ENCODE data around the gene LSM5.
"Not testable (repeated sequence)": the region's sequence is repeated elsewhere in the genome, so short reads cannot be mapped to it uniquely, and the experiment has no call there.

Gene LSM5

DNA sequence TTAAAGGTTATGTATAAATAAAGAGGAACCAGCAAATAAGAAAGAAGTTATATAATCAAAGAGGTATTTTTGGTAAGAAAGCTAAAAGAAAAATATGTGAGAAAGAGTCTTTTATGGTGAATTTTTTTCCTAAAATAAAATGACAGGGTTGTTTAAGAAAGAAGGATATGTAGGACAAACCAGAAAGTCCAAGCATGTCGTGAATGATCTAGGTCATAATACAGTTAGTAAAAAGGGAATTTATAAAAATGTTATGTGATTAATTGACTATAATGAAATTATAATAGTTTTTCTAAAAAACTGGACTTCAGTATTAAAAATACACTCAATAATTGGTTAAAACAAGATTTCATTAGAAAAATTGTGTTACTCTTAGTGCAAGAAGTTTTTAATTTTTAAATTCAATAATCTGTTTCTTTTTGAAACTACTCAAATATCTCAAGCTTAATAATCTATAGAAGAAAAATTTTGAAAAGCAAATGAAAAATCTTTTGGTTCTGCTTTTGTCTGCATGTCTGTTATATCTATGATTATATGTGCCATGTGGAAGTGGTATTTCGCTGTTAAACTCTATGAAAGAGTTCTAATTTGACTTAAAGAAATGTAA lies 28.5 kb upstream of the LSM5 start:
- Mint-ChIP-seq H3K9me3 (peaks cover 11% of the 10 kb centered on the region), H3K27ac (no peak overlapping the region), H3K4me1 (peaks cover 33% of the 10 kb centered on the region)

GRCh38 chr7:32516551-32517100 lies 26.4 kb upstream of the LSM5 start:
- ATAC-seq (ENCODE audit: low read depth): no peak
- Mint-ChIP-seq H3K9me3 (peaks cover 11% of the 10 kb centered on the region), H3K27ac (peak overlapping the region; percentile 20), H3K4me3 (no peak overlapping the region), H3K36me3 (peaks cover 38% of the 10 kb centered on the region), H3K4me1 (peaks cover 44% of the 10 kb centered on the region), H3K27me3 (no peaks in the 10 kb centered on the region)
- no peak for DNase-seq (ENCODE audit: low spot score in 2 of 2)

More for the DNA sequence above, 28.5 kb upstream of the LSM5 start:
- ATAC-seq (ENCODE audit: low read depth) (no peak), DNase-seq (ENCODE audit: low spot score in 2 of 2) (no peak)
- Mint-ChIP-seq H3K36me3 (peaks cover 43% of the 10 kb centered on the region), H3K4me3 (no peak overlapping the region), H3K27me3 (no peaks in the 10 kb centered on the region)

DNA sequence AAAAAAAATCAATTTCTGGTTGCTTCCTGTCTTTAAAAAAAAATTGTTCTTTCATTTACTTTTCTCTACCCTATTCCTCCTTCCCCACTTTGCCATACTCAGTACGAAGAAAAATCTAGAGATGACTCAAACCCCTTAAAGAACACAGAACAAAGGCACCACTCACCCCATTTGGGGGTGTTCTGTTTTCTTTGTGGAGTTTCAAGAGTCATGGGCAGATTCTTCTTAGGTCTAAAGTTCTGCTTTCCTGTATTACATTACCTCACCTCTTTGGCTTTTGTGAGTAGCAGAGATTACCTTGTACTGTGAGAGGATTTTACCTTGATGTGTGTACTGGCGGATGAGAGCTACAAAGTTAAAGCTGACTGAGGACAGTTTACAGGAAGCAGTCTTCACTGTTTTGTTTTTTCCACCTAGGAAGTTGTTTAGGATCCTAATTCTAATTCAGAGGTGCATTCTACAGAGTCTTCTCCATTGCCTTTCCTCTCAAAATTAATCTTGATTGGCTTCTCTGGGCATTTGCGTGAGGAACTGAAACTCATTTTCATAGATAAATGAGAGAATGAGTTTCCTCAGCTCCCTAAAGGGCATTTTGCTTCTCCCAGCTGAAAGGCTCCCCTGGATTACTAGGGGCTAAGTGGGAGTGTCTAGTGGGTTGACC lies 25.8 kb upstream of the LSM5 start:
- DNase-seq (ENCODE audit: low spot score in 2 of 2) (no peak), ATAC-seq (ENCODE audit: low read depth) (peak; percentile 41)
- peak overlapping the region; percentile 48 for H3K4me3 Mint-ChIP-seq
- no peaks in the 10 kb centered on the region for H3K27me3 Mint-ChIP-seq
- H3K27ac Mint-ChIP-seq: peak overlapping the region; percentile 92
- peaks cover 7% of the 10 kb centered on the region for H3K9me3 Mint-ChIP-seq
- H3K4me1 Mint-ChIP-seq: peaks cover 46% of the 10 kb centered on the region
- H3K36me3 Mint-ChIP-seq: peaks cover 38% of the 10 kb centered on the region

DNA sequence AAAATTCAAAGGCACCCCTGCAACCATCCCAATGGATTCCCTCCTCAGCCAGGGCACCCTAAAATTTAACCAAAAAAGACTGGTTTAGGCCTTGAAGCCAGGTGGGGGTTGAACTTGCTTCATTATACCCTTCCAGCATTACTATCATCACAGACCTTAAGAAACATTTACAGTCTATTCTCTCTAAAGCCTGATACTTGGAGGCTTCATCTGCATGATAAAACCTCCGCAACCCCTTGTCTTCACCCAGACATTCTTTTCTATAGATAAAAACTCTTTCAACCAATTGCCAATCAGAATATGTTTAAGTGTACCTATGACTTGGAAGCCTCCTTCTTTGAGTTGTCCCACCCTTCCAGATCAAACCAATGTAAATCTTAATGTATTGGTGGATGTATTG lies 23.0 kb upstream of the LSM5 start:
- Mint-ChIP-seq H3K9me3 (peaks cover 3% of the 10 kb centered on the region), H3K27me3 (no peaks in the 10 kb centered on the region), H3K4me1 (peaks cover 46% of the 10 kb centered on the region), H3K4me3 (no peak overlapping the region), H3K27ac (peak overlapping the region; percentile 36), H3K36me3 (peaks cover 25% of the 10 kb centered on the region)
- DNase-seq (ENCODE audit: low spot score in 2 of 2): no peak
- no peak for ATAC-seq (ENCODE audit: low read depth)

DNA sequence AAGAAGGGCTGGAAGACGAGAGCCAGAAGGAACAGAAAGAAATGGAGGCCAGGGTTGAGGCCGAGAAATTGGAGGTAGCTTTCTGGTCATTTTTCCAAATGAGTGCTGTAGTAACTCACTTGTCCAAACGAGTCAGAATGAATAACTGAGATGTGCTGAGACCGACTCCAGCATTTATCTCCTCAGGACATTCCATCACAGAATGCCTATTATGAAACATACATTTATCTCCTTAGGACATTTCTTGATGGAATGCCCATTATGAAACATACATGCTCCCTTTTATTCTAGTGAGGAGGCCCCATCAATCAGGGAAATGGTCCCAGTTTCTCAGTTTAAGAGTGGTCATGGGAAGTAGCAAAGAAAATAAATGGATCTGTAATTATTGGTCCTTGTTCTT lies 21.6 kb upstream of the LSM5 start:
- DNase-seq (ENCODE audit: low spot score in 2 of 2): no peak
- peaks cover 19% of the 10 kb centered on the region for H3K36me3 Mint-ChIP-seq
- H3K27ac Mint-ChIP-seq: no peak overlapping the region
- H3K4me3 Mint-ChIP-seq: no peak overlapping the region
- no peaks in the 10 kb centered on the region for H3K27me3 Mint-ChIP-seq
- peaks cover 55% of the 10 kb centered on the region for H3K4me1 Mint-ChIP-seq
- H3K9me3 Mint-ChIP-seq: no peaks in the 10 kb centered on the region
- ATAC-seq (ENCODE audit: low read depth): no peak

GRCh38 chr7:32507414-32507813 lies 17.2 kb upstream of the LSM5 start:
- Mint-ChIP-seq H3K27me3 (no peaks in the 10 kb centered on the region), H3K4me1 (peaks cover 27% of the 10 kb centered on the region), H3K9me3 (no peaks in the 10 kb centered on the region), H3K27ac (no peak overlapping the region), H3K36me3 (peaks cover 6% of the 10 kb centered on the region), H3K4me3 (no peak overlapping the region)
- DNase-seq (ENCODE audit: low spot score in 2 of 2) (no peak), ATAC-seq (ENCODE audit: low read depth) (no peak)

DNA sequence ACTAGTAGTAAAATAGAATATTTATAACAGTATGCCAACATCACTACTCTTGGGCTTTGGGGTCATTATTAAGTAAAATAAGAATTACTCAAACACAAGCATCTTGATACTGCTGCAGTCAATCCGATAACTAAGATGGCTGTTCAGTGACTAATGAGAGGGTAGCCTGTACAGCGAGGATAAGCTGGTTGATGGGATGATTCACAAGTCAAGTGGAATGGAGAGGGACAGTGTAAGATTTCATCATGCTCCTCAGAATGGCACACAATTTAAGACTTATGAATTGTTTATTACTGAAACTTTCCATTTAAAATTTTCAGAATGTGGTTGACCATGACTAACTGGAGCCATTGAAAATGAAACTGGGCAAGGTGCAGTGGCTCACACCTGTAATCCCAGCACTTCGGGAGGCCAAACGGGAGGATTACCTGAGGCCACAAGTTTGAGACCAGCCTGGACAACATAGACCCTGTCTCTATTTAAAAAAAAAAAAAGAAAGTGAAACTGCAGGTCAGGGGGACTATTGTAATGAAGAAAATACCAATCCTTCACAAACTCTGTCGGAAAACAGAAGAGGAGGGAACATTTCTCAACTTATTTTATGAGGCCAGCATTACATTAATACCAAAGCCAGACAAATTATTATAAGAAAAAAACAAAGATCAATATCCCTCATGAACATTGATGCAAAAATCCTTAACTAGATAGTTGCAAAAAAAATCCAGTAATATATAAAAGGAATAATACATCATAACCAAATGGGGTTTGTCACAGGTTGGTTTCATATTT lies 16.3 kb upstream of the LSM5 start:
- peaks cover 5% of the 10 kb centered on the region for H3K36me3 Mint-ChIP-seq
- H3K9me3 Mint-ChIP-seq: no peaks in the 10 kb centered on the region
- no peaks in the 10 kb centered on the region for H3K27me3 Mint-ChIP-seq
- no peak overlapping the region for H3K27ac Mint-ChIP-seq
- H3K4me1 Mint-ChIP-seq: peaks cover 23% of the 10 kb centered on the region
- no peak overlapping the region for H3K4me3 Mint-ChIP-seq
- DNase-seq (ENCODE audit: low spot score in 2 of 2) (no peak), ATAC-seq (ENCODE audit: low read depth) (no peak)

GRCh38 chr7:32502728-32503127 lies 12.5 kb upstream of the LSM5 start:
- ATAC-seq (ENCODE audit: low read depth): no peak
- no peaks in the 10 kb centered on the region for H3K27me3 Mint-ChIP-seq
- H3K4me3 Mint-ChIP-seq: no peak overlapping the region
- H3K36me3 Mint-ChIP-seq: peaks cover 14% of the 10 kb centered on the region
- peaks cover 26% of the 10 kb centered on the region for H3K4me1 Mint-ChIP-seq
- no peak overlapping the region for H3K27ac Mint-ChIP-seq
- DNase-seq (ENCODE audit: low spot score in 2 of 2): no peak
- no peaks in the 10 kb centered on the region for H3K9me3 Mint-ChIP-seq

GRCh38 chr7:32501522-32501921 lies 11.3 kb upstream of the LSM5 start:
- Mint-ChIP-seq H3K9me3 (no peaks in the 10 kb centered on the region), H3K4me3 (no peak overlapping the region), H3K36me3 (peaks cover 11% of the 10 kb centered on the region), H3K27me3 (no peaks in the 10 kb centered on the region), H3K27ac (no peak overlapping the region), H3K4me1 (peaks cover 23% of the 10 kb centered on the region)
- ATAC-seq (ENCODE audit: low read depth): no peak
- DNase-seq (ENCODE audit: low spot score in 2 of 2): no peak

- H3K4me3 Mint-ChIP-seq: peak overlapping the region; percentile 43
- DNase-seq (ENCODE audit: low spot score in 2 of 2): no peak
- peaks cover 11% of the 10 kb centered on the region for H3K36me3 Mint-ChIP-seq
- peak; percentile 44 for ATAC-seq (ENCODE audit: low read depth)
- no peaks in the 10 kb centered on the region for H3K9me3 Mint-ChIP-seq
- H3K27ac Mint-ChIP-seq: no peak overlapping the region
- no peaks in the 10 kb centered on the region for H3K27me3 Mint-ChIP-seq
- peaks cover 29% of the 10 kb centered on the region for H3K4me1 Mint-ChIP-seq
These were observed 10.8 kb upstream of the LSM5 start for GRCh38 chr7:32500922-32501341.

DNA sequence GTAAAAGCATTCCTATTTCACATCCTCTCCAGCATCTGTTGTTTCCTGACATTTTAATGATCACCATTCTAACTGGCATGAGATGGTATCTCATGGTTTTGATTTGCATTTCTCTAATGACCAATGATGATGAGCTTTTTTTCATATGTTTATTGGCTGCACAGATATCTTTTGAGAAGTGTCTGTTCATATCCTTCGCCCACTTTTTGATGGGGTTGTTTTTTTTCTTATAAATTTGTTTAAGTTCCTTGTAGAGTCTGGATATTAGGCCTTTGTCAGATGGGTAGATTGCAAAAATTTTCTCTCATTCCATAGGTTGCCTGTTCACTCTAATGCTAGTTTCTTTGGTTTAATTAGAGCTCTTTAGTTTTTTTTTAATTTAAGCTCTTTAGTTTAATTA lies 10.0 kb upstream of the LSM5 start:
- Mint-ChIP-seq H3K4me1 (peaks cover 30% of the 10 kb centered on the region), H3K36me3 (peaks cover 11% of the 10 kb centered on the region)
- not testable (repeated sequence) for DNase-seq (ENCODE audit: low spot score in 2 of 2); ATAC-seq (ENCODE audit: low read depth); H3K27me3 Mint-ChIP-seq; H3K4me3 Mint-ChIP-seq; H3K27ac Mint-ChIP-seq; H3K9me3 Mint-ChIP-seq

DNA sequence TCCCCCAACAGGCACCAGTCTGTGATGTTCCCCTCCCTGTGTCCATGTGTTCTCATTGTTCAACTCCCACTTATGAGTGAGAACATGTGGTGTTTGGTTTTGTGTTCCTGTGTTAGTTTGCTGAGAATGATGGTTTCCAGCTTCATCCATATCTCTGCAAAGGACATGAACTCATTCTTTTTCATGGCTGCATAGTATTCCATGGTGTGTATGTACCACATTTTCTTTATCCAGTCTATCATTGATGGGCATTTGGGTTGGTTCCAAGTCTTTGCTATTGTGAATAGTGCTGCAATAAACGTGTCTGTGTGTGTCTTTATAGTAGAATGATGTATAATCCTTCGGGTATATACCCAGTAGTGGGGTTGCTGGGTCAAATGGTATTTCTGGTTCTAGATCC lies 9.6 kb upstream of the LSM5 start:
- H3K9me3 Mint-ChIP-seq; H3K27me3 Mint-ChIP-seq; H3K4me3 Mint-ChIP-seq; ATAC-seq (ENCODE audit: low read depth); H3K27ac Mint-ChIP-seq; DNase-seq (ENCODE audit: low spot score in 2 of 2): not testable (repeated sequence)
- peaks cover 33% of the 10 kb centered on the region for H3K4me1 Mint-ChIP-seq
- H3K36me3 Mint-ChIP-seq: peaks cover 11% of the 10 kb centered on the region

- no peak for ATAC-seq (ENCODE audit: low read depth)
- H3K27me3 Mint-ChIP-seq: no peaks in the 10 kb centered on the region
- peak overlapping the region; percentile 96 for H3K27ac Mint-ChIP-seq
These were observed 6.1 kb upstream of the LSM5 start for GRCh38 chr7:32496052-32496813.

More at GRCh38 chr7:32496052-32496813, 6.1 kb upstream of the LSM5 start:
- no peak for DNase-seq (ENCODE audit: low spot score in 2 of 2)
- Mint-ChIP-seq H3K9me3 (no peaks in the 10 kb centered on the region), H3K4me1 (peaks cover 25% of the 10 kb centered on the region), H3K36me3 (peaks cover 11% of the 10 kb centered on the region), H3K4me3 (peak overlapping the region; percentile 99)

Measured in memory B cell (primary cell).